VCaP (cell line): ENCODE data around the gene FANK1.

Experiments used
- H3K27ac ChIP-seq: fragments of 450-650 bp; 2 replicates; pipeline ENCODE4 v1.5.1; 2017
- CTCF ChIP-seq: fragments of 450-650 bp; conservative IDR thresholded peaks from 2 replicates; pipeline ENCODE4 v1.5.1; 2017; ENCODE audit warnings: mild to moderate bottlenecking, moderate library complexity

The FANK1 gene

DNA sequence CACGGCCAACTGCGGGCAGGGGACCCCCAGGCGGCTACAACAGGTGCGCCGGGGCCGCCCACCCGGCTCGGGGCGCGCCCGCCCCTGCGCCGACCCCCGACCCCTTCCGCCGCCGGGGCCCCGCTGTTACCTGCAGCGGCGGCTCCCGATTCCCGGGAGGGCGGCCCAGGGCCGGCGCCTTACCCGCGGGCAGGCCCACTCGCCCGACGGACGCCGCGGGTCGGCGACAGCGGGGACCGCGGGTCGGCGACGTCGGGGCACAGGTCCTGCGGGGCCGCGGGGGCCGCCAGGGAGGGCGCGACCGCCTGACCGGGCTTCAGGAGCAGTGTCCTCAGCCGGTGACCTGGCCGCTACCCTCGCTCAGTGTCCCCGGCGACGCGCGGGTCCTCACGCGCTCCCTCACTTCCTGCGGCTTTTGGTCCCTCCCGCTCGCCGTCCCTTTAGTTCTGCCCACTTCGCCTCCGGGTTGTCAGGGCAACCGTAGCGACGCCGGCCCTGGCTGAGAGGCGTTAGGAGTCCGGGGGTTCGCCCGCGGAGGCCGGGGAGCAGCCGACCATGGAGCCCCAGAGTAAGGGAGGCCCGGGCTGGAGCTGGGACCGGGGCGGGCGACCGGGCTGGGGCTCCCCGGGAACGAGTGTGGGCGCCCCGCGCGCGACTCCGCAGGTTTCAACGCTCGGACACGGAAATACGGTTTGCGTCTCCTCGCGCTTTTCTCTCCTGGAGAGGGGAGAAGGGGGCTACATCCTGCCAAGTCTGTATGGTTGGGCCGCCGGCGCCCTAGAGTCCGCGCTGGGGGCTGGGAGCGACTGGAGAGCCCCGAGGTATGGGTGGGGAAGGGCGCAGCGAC lies at the start of gene FANK1:
Gene FANK1 (plus strand): TSS at position 477 of the 847 bp plus-strand sequence. CDS start 79 bp downstream, at position 556.
- H3K27ac ChIP-seq, result peak within 1 kb of the TSS; percentile 73

GRCh38 chr10:125846894-125847293 lies 49.5 kb upstream of the FANK1 start:
- no peak overlapping the region for H3K27ac ChIP-seq
- no peak for TF ChIP-seq CTCF

DNA sequence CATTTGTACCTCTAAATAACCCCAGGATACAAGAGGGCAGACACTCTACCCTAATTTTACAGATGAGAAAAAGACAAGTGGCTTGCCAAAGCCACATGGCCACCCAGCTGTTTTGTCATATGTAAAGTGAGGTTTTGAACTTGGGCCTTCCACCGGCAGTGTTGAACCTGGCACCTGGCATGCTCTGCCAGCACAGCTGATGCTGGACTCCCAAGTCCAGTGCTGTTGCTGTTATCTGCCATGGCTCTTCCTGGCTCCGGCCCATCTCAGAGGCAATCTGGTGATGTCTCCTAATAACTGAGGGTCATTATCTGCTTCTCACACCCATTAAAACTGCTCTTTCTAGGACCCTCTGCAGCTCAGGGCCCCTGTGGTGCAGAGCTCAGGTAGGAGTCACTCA lies 48.0 kb upstream of the FANK1 start:
- no peak for TF ChIP-seq CTCF
- H3K27ac ChIP-seq, result no peak overlapping the region

DNA sequence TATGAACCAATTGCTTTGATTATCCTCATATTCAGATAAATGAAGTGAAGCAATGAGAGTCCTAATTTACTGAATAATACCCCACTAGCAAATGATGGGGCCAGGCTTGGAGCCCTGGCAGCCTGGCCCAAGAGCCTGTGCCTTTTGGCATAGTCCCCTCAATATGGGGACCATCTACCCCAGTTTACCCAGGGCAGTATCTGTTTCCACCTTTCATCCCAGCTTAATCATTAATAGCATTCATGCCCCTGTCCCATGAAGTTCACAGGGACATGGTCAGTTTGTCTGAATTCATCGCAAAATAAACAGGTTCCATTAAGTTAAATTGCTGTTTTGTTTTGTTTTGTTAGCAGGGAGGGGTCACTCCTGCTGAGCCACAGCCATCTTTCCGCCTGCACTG lies 47.5 kb upstream of the FANK1 start:
- H3K27ac ChIP-seq, result no peak overlapping the region
- TF ChIP-seq CTCF, result no peak

DNA sequence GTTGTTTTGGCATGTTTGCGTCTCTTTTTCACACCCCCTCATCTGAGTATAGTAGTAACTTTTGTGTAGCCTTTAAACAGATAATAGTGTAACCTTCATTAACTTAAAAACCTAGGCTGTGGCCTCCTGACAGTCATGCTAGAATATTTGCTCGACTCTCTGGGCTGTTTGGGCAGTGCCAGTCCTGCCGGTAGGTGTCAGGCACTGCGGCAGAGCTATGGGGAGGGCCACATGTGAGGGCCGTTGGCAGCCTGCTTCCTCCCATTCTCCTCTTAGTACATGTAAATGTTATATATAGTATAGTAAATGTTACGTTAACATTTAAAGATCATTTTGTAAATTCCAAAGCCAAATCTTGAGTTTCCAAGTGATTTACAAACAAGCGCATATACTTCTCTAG lies 46.9 kb upstream of the FANK1 start:
- no peak for TF ChIP-seq CTCF
- no peak overlapping the region for H3K27ac ChIP-seq

GRCh38 chr10:125850766-125851731 lies 45.3 kb upstream of the FANK1 start:
- no peak overlapping the region for H3K27ac ChIP-seq
- no peak for TF ChIP-seq CTCF

- TF ChIP-seq CTCF, result no peak
- no peak overlapping the region for H3K27ac ChIP-seq
These were observed 43.9 kb upstream of the FANK1 start for GRCh38 chr10:125852487-125852886.
